ENCODE data around the gene HDAC9.

DNA sequence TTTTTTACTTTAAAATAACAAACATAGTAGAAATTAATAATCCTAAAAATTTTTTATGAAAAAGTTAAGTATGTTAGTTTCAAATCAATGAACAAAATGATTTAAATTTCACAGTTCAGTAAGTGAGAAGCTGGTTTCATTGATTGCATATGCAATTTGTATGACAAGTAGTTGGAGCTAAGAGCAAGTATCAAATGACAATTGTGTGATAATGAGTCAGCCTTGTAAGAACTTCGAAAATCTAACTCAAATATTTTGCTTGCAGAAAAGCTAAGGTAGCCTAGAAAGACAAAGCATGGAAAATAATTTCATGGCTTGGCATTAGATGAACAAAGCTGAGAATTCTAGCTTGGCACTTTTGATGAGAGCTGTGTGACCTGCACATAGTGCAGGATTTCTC, 111.5 kb downstream of the HDAC9 start:
- TF ChIP-seq, protein P1, sequence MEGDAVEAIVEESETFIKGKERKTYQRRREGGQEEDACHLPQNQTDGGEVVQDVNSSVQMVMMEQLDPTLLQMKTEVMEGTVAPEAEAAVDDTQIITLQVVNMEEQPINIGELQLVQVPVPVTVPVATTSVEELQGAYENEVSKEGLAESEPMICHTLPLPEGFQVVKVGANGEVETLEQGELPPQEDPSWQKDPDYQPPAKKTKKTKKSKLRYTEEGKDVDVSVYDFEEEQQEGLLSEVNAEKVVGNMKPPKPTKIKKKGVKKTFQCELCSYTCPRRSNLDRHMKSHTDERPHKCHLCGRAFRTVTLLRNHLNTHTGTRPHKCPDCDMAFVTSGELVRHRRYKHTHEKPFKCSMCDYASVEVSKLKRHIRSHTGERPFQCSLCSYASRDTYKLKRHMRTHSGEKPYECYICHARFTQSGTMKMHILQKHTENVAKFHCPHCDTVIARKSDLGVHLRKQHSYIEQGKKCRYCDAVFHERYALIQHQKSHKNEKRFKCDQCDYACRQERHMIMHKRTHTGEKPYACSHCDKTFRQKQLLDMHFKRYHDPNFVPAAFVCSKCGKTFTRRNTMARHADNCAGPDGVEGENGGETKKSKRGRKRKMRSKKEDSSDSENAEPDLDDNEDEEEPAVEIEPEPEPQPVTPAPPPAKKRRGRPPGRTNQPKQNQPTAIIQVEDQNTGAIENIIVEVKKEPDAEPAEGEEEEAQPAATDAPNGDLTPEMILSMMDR (IDR thresholded peaks at IDR 0.05): no peak
- no peak for TF ChIP-seq POLR2A (IDR thresholded peaks at IDR 0.05)
